Hematopoietic multipotent progenitor cell treated with erythropoietin and hydrocortisone succinate and interleukin-3 and kit ligand, for 8 days (in vitro differentiated cells): ENCODE data around the gene TOE1.
A peak's percentile ranks its signal among the peaks of the same experiment; 100 is the strongest.

Experiments
- DNase-seq: peaks from one replicate; pipeline ENCODE4 v3.0.0-alpha.2; 2015

The TOE1 gene

DNA sequence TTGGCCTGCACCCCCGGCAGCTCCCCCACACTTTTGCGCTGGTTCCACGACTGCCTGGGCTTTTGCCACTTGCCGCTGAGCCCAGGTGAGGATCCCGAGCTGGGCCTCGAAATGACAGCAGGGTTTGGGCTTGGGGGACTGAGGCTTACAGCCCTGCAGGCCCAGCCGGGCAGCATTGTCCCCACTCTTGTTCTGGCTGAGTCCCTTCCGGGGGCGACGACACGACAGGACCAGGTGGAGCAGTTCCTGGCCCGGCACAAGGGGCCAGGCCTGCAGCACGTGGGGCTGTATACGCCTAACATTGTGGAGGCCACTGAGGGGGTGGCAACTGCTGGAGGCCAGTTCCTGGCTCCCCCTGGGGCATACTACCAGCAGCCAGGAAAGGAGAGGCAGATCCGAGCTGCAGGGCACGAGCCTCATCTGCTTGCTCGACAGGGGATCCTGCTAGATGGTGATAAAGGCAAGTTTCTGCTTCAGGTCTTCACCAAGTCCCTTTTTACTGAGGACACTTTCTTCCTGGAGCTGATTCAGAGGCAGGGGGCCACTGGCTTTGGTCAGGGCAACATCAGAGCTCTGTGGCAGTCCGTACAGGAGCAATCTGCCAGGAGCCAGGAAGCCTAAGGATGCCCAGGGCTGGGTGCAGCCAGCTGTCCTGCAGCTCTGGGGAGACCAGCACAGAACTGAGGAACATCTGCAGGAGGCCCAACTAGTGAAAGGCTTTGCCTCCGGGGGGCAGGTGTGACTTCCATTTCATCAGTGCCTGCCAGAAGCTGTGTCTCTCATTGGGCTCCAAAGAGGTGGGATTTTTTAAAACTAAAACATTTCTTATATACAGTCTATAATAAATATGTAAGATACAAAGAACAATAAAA is 12.1 kb upstream of the TOE1 start:
- DNase-seq, result peak; percentile 56

DNA sequence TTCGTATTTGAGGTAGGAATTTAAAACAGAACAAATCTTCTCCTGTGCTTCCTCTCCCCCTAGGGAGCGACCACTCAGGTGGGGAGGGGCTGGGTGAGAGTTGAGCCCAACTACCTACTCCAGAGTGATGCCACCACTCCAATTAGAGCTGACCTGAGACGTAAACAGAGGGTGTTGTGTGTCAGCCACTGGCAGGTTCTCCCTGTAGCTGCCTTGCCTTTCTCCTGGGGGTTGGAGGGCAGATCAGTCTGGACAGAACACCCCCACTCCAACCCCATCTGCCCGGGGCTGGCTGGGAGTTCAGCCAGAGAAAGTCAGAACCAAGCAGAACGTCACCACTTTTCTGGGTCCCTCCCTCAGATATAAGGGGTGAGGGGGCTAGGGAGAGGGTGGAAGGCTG is 11.3 kb upstream of the TOE1 start:
- no peak for DNase-seq

DNA sequence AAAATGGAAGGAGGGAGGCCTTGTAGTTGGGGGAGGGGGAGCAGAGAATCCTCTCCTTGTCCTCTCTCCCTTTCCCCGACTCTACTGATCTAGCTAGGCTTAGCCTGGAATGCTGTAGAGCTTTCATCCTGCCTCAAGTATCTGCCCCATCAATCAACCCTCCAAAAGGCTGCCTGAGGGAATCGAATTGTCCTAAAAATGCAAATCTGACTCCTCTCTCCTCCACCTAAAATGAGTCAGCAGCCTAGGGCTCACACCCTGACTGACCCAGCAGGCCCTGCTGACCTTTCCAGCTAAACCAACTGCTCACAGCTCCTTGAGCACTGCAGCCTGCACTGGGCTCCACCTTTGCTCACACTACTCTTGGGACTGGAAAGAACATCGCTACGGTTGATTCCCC is 10.5 kb upstream of the TOE1 start:
- no peak for DNase-seq

DNA sequence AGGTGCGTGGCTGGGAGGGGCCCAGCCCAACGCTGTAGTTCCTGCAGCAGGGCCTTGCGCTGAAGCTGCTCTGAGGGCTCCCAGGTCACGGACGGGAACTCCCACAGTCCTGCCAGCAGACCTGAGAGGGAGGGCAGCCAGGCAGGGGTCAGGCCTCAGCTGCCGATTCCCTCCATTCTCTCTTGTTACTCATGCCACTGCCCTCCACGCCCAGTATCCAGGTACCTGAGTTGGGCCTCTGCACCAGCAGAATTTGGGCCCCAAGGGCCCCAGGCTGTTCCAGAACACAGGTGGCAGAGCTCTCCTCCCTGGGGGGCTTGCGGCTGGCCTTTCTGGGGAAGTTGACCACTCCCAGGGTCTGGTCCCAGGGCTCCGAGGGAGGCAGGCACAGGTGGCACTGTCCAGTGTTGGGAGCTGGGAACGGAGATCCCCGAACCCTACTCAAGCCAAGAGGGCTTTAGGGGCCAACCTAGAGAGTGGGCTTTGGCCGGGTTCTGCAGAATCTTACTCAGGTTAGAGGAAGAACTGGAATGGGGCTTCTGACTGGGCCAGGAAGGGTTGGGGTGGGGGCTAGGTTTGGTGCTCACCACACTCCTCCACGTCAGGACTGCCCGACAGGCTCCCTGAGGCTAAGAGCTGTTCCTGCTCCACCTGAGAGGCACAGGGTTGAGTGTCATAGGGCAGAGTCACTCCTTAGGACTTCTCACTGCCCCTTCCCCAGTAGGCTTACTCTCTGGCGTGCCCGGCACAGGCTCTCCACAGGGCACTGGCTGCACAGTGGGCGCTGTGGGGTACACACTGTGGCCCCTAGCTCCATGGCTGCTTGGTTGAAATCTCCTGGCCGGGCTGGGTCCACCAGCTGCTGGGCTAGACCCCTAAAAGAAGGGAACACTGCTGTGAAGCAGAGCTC is 8.3 kb upstream of the TOE1 start:
- no peak for DNase-seq

DNA sequence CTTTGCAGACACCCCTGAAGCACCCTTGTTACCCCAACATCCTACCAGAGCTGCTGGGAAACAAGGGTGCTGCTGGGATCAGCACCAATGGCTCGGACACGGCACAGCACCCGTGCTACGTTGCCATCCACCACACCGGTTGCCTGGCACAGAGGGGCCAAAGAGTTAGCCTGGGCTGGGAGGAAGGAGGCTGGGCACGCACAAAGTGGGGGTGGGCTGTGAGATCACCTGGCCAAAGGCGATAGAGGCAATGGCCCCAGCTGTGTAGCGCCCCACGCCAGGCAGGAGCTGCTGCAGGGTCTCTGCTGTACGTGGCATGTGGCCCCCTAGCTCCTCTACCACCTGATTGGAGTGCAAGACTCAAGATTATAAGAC is 7.6 kb upstream of the TOE1 start:
- no peak for DNase-seq

DNA sequence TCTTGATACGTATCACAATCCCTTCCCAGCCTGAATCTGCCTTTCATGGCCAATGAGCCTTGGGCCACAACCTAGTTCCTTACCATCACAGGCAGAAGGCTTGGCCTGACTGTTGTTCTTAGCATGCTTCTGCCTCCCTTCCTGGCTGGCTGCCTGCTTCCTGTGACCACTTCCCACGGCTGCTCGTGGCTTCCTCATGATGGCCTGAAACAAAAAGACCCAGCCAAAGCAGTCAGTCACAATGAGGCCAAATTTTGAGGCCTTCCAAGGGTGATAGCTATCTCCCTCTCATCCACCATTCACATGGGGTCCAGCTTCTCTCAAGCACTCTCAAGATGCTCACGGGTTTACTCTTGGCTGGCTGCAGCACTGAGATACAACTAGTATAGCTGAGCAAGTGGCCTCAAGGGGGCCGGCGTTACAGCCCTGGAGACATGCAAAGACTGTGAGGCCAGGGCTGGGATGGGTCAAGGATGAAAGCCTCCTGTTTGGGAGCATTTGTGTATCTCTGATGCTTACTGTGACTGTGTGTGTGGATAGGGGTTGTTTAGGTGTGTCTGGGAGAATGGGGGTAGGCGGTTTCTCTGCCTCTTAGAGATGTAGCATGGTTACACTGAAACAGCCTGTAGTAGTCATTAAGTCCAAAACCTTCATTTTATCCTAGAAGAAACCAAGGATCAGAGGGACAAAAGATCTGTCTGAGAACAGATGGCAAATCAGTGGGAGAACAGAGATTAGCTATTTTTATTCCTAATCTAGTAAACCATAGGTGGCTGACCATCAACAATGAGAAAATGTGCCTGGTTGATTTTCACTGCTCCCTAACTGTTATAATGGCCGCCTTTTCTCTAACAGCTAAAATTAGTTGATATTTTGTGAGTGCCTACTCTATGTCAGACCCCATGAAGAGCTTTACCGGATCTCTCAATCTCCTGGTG is 5.4 kb upstream of the TOE1 start:
- no peak for DNase-seq

DNA sequence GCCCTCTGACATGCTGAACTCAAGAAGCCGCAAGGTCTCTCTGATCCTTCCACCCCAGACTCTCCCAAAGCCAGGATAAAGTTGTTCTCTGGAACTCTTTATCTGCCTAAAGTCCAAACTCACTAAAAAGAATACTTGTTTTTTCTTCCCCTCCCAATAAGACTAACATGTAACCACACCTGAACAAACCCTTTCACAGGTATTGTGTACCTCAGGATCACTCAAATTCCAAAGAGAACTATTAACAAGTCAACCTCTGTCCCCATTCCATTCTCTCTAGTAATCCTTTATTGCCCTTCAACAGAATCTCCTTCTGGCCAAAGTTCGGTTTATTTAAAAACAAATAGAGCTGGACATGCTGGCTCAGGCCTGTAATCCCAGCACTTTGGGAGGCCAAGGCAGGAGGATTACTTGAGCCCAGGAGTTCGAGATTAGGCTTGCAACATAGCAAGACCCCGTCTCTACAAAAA is 4.1 kb upstream of the TOE1 start:
- DNase-seq, result no peak

DNA sequence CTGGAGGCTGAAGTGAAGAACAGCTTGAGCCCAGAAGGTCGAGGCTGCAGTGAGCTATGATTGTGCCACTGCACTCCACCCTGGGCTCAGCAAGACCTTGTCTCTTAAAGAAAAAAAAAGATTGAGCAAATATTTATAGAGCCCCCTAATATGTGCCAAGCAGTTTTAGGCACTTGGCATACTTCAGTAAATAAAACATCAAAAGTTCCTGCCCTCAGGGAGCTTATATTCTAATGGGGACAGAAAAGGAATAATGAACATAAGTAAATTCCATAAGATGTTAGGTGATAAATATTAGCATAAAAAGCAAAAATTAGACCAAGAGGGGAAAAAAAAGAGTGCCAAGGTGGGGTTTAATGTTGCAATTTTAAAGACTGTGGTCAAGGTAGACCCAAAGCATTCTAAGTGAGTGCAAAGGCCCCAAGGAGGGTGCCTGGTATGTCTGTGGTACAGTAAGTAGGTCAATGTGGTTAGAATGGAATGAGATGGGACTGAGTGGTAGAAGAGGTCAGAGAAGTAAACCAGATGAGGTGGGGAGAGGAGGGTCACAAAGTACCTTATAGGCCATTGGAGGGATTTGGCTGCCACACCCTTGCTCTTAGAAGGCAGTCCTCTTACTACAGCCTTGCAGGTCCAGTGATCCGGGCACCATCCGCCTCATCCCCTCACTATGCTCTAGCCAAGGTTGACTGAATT is 2.2 kb upstream of the TOE1 start:
- DNase-seq, result no peak

DNA sequence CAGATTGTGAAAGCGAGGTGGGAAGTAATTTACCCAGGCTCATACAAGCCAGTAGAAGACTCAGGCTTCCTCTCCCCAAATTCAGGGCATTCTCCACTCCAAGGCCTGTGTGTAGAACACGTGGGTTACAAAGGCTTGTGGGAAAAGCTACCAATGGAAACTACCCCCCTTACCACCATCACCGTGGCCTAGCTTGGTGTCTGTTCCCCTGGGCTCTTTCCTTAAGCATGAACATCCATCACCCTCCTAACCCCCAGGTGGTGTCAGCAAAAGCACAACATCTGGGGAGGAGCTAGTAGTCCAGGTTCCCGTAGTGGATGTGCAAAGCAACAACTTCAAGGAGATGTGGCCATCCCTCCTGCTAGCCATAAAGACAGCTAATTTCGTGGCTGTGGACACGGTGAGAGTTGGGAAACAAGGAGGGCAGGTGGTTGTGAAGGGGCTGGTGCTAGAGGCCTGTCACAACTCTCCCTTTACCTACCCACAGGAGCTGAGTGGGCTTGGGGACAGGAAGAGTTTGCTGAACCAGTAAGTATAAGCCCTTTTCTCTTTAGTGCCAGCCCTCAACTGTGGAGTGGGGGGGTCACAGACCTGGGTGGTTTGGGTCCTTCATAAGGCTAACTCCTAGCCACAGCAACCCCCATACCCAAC is 971 bp downstream of the TOE1 start:
- DNase-seq, result peak; percentile 69

DNA sequence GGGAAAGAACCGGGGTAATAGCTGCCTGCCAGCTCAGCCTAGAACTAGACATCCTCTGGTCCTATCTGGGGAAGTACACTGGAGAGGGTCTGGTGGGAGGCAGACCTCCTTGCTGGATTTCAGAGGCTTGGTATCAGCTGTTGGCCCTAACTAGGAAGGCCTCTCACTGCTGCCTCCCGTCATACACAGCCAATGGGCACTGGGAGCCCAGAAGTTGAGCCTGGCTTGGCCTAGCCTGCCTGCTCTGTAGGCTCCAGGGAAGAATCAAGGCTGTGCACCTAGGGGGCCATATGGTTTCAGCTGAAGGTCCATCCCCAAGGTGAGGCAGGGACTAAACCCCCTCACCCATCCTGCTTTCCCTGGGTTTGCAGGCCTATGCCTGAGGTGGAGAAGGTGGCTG is 4.5 kb downstream of the TOE1 start:
- DNase-seq, result no peak

DNA sequence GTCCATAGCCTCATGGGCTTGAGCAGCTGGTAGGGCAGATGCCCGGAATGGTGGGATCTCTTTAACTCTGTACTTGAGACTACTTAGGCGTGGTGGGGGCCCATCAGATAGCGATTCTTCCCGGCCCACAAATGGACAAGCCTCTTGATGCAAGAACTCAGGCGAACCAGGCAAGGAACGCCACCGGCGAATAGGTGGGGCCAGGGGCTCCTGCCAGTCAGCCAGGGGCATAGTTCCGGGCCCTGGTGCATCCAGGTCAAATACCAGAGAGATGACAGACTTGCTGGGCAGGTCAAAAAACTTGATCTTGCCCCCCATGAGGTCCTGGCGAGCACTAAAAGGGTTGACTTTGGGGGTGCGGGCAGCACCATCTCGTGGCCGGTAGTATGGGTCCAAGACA is 5.0 kb downstream of the TOE1 start:
- DNase-seq, result no peak

DNA sequence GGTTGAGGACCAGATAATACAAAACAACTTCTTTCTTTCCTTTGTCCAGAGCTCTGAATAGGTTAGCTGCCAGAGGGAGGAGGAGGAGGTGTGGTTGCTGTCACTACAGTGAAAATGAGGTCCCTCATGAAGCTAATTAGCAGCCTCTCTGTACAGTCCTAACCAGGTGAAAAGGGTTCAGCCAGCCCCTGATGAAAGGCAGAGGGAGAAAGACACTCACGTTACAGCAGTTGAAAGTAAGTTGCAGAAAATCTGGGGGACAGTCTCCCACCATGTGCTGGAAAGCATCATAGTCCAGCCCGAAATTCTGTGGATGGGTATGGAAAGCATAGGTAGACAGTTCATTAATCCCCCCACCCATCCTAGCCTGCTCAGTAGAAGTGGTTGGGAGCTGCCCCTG is 6.5 kb downstream of the TOE1 start:
- DNase-seq, result no peak

DNA sequence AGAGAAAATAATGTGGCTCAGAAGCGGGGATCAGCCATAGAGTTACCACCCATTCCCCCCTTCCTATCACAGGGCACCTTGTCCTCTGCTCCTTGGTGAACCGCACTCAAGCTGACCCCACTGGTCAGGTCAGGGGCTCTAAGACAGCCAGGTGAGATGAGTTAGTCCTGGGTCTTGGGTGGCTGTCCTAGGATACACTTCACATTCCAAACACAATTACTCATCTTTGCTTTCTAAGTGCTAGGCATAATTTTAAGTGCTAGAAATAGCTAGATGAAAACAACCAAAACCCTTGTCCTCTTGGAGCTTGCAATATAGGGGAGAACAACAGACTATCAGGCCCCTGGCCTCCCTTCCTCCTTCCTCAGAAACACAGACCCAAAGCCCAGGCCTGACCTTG is 8.1 kb downstream of the TOE1 start:
- no peak for DNase-seq

DNA sequence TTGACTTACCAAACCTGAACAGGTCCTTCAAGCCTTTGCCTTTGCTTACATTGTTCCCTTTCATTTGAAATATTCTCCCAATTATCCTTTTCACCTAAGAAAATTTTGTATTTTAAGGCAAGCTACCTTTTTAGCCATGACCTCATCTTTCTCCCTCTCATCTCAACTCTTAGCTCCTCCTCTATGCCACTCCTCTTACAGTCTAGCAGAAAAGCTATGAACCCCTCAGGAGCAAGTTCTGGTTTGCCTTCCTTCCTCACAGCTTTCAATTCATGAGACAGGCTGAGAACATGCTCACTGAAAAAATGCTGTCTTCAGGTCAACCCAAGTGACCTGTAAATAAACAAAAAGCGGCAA is 8.6 kb downstream of the TOE1 start:
- no peak for DNase-seq

DNA sequence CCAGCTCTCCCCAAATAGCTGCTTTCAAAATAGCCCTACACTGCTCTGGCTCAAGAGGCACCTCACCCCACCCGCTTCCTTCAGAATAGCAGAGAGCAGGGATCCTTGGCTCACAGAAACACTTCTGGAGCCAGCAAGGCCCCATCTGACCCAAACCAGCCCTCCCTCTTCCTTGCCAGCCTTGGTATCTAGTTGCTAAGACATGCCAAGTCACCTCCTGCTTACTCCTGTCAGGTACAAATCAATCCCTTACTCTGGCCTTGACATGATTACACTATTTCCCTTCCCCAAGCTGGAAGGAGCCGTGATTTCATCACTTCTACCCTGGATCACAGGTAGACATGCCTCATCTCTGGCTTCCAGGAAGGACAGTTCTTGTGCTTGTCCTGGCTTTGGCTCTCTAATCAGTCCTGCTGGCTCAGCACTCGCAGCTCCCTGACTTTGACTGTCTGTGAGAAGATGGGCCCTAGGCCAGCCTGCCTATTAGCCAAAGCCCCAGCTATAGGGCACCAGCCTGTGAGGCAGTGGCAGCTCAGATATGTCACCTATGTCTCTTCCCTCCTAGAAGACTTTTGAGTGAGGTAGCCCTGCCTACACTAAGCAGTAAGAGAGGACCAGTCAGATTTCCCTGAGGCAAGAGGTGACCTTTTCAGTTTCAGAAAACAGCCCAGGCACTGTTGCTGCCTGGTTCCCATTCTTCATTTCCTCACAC is 9.2 kb downstream of the TOE1 start:
- no peak for DNase-seq

DNA sequence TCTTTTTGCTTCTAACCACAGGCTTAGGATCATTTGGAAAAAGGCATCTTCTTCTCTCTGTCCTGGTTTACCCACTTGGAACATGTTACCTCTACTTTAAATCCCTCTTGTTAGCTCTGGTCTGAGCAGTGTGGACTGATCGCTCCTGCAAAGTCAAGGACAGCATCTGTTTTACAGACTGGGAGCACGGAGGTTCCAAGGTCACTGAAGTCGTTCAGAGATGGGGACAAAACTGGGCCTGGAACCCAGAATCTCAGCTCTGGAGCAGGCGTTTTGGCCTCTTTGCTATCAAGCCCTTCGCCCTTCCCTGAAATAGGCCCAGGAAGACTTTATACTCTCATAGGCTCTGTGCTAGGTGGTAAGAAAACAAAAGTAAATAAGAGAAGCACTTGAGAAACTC is 11.5 kb downstream of the TOE1 start:
- DNase-seq, result no peak

DNA sequence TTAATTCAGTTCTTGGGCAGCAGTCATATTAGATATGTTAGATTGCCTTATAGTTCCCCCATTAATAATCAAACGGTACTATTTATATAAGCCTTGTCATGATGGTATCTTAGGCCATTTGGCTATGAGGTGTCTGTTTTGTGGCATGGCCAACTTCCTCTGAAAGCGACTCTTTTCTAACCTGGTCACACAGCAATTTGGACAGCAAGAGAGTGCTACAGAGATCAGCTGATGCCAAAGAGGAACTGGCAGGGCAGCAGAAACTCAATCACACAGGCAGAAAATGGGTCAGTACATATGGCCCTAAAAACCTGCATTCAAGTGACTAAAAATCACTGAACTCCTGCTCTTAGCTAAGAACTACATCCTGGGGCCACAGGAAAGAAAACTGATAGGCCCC is 13.7 kb downstream of the TOE1 start:
- no peak for DNase-seq

DNA sequence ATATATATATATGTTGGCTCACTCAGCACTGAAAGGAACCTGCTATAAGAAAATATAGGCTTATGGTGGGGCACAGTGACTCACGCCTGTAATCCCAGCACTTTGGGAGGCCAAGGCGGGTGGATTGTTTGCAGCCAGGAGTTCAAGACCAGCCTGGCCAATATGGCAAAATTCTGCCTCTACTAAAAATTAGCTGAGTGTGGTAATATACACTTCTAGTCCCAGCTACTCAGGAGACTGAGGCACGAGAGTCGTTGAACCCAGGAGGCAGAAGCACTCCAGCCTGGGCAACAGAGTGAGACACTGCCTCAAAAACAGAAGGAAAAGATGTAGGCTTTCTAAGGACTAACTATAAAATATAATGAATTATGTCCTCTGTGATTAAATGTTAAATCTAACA is 14.9 kb downstream of the TOE1 start:
- no peak for DNase-seq

DNA sequence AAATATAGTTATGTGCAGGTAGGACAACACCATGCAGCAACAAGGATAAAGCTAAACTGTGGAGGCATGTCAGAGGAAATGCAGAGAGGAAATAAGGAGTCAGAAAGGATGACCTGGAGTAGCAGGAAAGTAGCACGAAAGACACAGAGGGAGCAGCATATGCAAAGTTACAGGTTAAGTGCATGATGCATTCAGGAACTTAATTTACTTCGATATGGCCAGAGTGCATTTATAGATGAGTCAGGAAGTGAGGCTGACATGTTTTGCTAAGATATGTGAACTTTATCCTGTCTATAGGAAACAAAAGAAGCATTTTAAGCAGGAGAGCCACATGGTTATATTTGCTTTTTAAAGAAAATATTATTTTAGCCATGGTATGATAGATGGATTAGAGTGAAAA is 15.7 kb downstream of the TOE1 start:
- no peak for DNase-seq

DNA sequence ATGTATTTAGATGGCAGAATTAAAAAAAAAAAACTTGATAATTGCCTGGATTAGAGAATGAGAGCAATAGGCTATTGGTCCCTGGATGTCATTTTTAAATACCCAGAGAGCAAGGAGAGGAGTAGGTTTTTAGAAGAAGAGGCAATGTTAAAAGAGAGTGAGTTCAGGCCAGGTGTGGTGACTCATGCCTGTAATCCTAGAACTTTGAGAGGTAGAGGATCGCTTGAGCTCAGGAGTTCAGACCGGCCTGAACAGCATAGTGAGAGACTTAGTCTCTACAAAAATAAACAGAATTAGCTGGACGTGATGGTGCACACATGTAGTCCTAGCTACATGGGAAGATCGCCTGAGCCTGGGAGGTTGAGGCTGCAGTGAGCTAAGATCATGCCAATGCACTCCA is 16.2 kb downstream of the TOE1 start:
- DNase-seq, result no peak

DNA sequence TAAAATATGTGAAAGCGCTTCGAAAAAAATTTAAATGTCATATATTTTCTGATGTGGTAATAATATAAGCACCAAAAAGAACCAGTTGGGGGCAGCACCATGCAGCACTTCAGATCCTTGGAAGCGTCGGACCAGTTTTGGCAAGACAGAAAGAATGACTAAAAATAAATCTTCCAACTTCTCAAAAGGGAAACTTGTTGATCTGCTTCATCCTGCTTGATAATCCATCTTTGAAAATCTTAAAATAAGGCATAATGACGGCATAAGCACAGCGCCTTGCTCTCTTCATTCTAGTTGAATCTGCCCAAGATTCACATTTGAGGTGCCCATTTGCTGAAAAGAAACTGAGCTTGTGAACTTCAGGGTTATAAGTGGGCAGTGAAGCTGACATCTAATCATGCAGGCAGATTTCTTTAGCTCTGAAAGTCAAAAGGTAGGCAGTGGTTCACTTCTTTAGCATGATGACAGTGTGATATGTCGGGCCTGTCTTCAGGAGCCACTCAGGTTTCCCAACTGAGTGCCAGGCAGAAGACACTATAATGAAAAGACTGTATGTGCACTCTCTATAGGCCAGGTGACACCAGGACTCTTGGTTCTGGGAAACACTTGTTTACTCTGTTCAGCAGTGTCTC is 20.0 kb downstream of the TOE1 start:
- peak; percentile 74 for DNase-seq
